Keratinocyte (primary cell): ENCODE results near the gene DSCAML1. TPM values are rescaled to one million over a fixed set of nuclear protein-coding genes. Genes with fewer than 3 reads are reported as not detected.

ENCODE experiments used
- DNase-seq: peaks from one replicate; pipeline ENCODE4 v3.0.0-alpha.2; 2011; ENCODE audit warnings: low read depth, missing footprints, low spot score
- FAIRE-seq: peaks from 2 replicates; lab custom pipeline; 2011; peaks lifted over from hg19 to GRCh38; lab: Jason Lieb, UNC
- H2AFZ ChIP-seq: 2 replicates; pipeline ENCODE4 v1.6.0; 2012; ENCODE audit warnings: low read length, control low read depth, inconsistent platforms; ENCODE audit not compliant: control insufficient read depth
- H3K27ac ChIP-seq: 2 replicates; pipeline ENCODE4 v1.5.1; 2011; ENCODE audit warnings: low read length; ENCODE audit not compliant: control insufficient read depth, insufficient read depth
- H3K27me3 ChIP-seq: 3 replicates; pipeline ENCODE4 v1.6.0; 2011; ENCODE audit warnings: low read length; ENCODE audit not compliant: control insufficient read depth, insufficient read depth; ENCODE audit errors: extremely low read depth
- H3K36me3 ChIP-seq, 2 experiments: 2 replicates in 1 of 2; 3 replicates in 1 of 2; pipeline ENCODE4 v1.5.1; 2011; ENCODE audit warnings: low read length in 2 of 2, mild to moderate bottlenecking in 1 of 2; ENCODE audit not compliant: control insufficient read depth in 2 of 2, insufficient read depth in 2 of 2; ENCODE audit errors: extremely low read depth in 1 of 2
- H3K4me1 ChIP-seq: 3 replicates; pipeline ENCODE4 v1.5.1; 2011; ENCODE audit warnings: low read length; ENCODE audit not compliant: control insufficient read depth, insufficient read depth; ENCODE audit errors: extremely low read depth
- H3K4me2 ChIP-seq: 3 replicates; pipeline ENCODE4 v1.6.0; 2011; ENCODE audit warnings: low read depth, low read length; ENCODE audit not compliant: control insufficient read depth, insufficient read depth; ENCODE audit errors: extremely low read depth
- H3K4me3 ChIP-seq, 3 experiments: fragments of 200-600 bp in 1 of 3; sonication (generic) in 1 of 3; 2 replicates in 2 of 3; 3 replicates in 1 of 3; pipeline ENCODE4 v1.5.1; 2011 to 2016; ENCODE audit warnings: low read length in 3 of 3, mild to moderate bottlenecking in 3 of 3, control low read depth in 2 of 3, inconsistent platforms in 1 of 3, low read depth in 1 of 3, mixed read lengths in 1 of 3, mixed run types in 1 of 3, moderate library complexity in 1 of 3; ENCODE audit not compliant: control insufficient read depth in 2 of 3, insufficient read depth in 2 of 3; ENCODE audit errors: extremely low read depth in 1 of 3
- H3K79me2 ChIP-seq: 2 replicates; pipeline ENCODE4 v1.6.0; 2012; ENCODE audit warnings: low read length; ENCODE audit not compliant: control insufficient read depth, insufficient read depth
- H3K9ac ChIP-seq: 3 replicates; pipeline ENCODE4 v1.6.0; 2011; ENCODE audit warnings: low read length; ENCODE audit not compliant: control insufficient read depth, insufficient read depth; ENCODE audit errors: extremely low read depth
- H3K9me1 ChIP-seq: 3 replicates; pipeline ENCODE4 v1.6.0; 2011; ENCODE audit warnings: low read length; ENCODE audit not compliant: control insufficient read depth, insufficient read depth; ENCODE audit errors: extremely low read depth
- H3K9me3 ChIP-seq: 2 replicates; pipeline ENCODE4 v1.5.1; 2012; ENCODE audit warnings: low read depth, low read length; ENCODE audit not compliant: control insufficient read depth
- H4K20me1 ChIP-seq: 3 replicates; pipeline ENCODE4 v1.6.0; 2011; ENCODE audit warnings: low read length; ENCODE audit not compliant: control insufficient read depth, insufficient read depth; ENCODE audit errors: extremely low read depth
- CTCF ChIP-seq, 3 experiments: IDR thresholded peaks in 1 of 3; conservative IDR thresholded peaks in 1 of 3; optimal IDR thresholded peaks in 1 of 3; 2 replicates in 2 of 3; 3 replicates in 1 of 3; pipeline versions ENCODE3 to v1.5.1; 2011; ENCODE audit warnings: low read length in 3 of 3, mild to moderate bottlenecking in 3 of 3, moderate library complexity in 2 of 3, control low read depth in 1 of 3, inconsistent platforms in 1 of 3; ENCODE audit not compliant: insufficient read depth in 2 of 3; ENCODE audit errors: extremely low read depth in 1 of 3
- EZH2 ChIP-seq: IDR thresholded peaks from one replicate; pipeline ENCODE4 v1.6.1; 2012; ENCODE audit warnings: inconsistent platforms, mild to moderate bottlenecking, low read length, moderate library complexity
- dilution Hi-C: fragments of 300-500 bp; cut with MboI; formaldehyde crosslinking; loops from one replicate; pipeline ENCODE4 v1.7.0; 2020; ENCODE audit warnings: low sequenced_read_pairs; ENCODE audit not compliant: extremely low pct_ligation_motif_present
- polyA plus RNA-seq, 5 experiments: library from polyadenylated mRNA; depleted of rRNA in 3 of 5; stranded (reverse) in 3 of 5; stranded (forward) in 1 of 5; unstranded in 1 of 5; fragments of >200 nt; gene quantifications; 1 replicate in 1 of 5; 2 replicates in 3 of 5; 3 replicates in 1 of 5; pipeline versions ENCODE4 v1.2.1 to v1.2.3, GENCODE V29; 2011 to 2012; ENCODE audit warnings: missing spikeins in 2 of 5, low read depth in 1 of 5, low replicate concordance in 1 of 5

Gene DSCAML1
- polyA plus RNA-seq, 1 donor (not counting 4 experiments of a cell fraction or from before 2014, with no cell fraction given) = not detected

DNA sequence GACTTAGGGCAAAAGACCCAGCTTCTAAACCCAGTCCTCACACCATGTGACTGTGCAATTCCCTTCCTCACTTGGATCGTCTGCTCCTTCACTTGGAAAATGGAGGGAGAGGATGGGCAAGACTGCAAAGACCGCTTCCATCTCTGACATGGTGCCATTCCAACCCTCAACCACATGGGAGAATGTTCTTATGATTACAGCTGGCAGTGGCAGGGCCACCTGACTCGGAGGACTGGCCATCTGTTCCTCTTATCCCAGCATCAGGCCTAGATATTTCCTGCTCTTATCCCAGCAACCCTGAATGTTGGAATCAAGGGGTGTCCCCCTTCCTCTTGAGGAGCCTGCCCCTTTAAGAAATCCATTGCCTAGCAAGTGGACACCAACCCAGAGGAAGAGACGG is 15.4 kb downstream of the DSCAML1 start:
- no peak for TF ChIP-seq EZH2
- no peak for TF ChIP-seq CTCF (optimal IDR thresholded peaks at IDR 0.05 in 1 of 3, IDR thresholded peaks at IDR 0.05 in 1 of 3, conservative IDR thresholded peaks at IDR 0.05 in 1 of 3; ENCODE audit: extremely low read depth in 1 of 3, insufficient read depth in 2 of 3, low read length in 3 of 3)
- no peaks in the 10 kb centered on the region for H3K9me3 ChIP-seq
- peaks cover 3% of the 10 kb centered on the region for H4K20me1 ChIP-seq
- peaks cover 38% of the 10 kb centered on the region for H3K27me3 ChIP-seq
- DNase-seq (no peak), FAIRE-seq (no peak)
- no peaks in the 10 kb centered on the region for H3K4me1 ChIP-seq
- no peak overlapping the region for H3K27ac ChIP-seq
- no peak overlapping the region for H3K4me3 ChIP-seq
- H3K36me3 ChIP-seq = no peaks in the 10 kb centered on the region
- no peaks in the 10 kb centered on the region for H3K9me1 ChIP-seq
- no peak overlapping the region for H2AFZ ChIP-seq
- no peak overlapping the region for H3K9ac ChIP-seq
- H3K79me2 ChIP-seq = no peaks in the 10 kb centered on the region
- H3K4me2 ChIP-seq = no peak overlapping the region
- dilution Hi-C loops = no loop called here

GRCh38 chr11:117780456-117780855 is 16.6 kb downstream of the DSCAML1 start:
- H3K4me2 ChIP-seq = no peak overlapping the region
- FAIRE-seq (no peak), DNase-seq (no peak)
- H3K9me3 ChIP-seq = no peaks in the 10 kb centered on the region
- H4K20me1 ChIP-seq = peaks cover 3% of the 10 kb centered on the region
- no peaks in the 10 kb centered on the region for H3K36me3 ChIP-seq
- no peaks in the 10 kb centered on the region for H3K4me1 ChIP-seq
- no peaks in the 10 kb centered on the region for H3K79me2 ChIP-seq
- dilution Hi-C loops = no loop called here
- peaks cover 35% of the 10 kb centered on the region for H3K27me3 ChIP-seq
- no peak overlapping the region for H3K4me3 ChIP-seq
- no peaks in the 10 kb centered on the region for H3K9me1 ChIP-seq
- TF ChIP-seq CTCF (optimal IDR thresholded peaks at IDR 0.05 in 1 of 3, IDR thresholded peaks at IDR 0.05 in 1 of 3, conservative IDR thresholded peaks at IDR 0.05 in 1 of 3; ENCODE audit: extremely low read depth in 1 of 3, insufficient read depth in 2 of 3, low read length in 3 of 3) (no peak), EZH2 (no peak)
- no peak overlapping the region for H2AFZ ChIP-seq
- no peak overlapping the region for H3K27ac ChIP-seq
- no peak overlapping the region for H3K9ac ChIP-seq
